Bronchial epithelial cell (primary cell): Measurements from ENCODE around the gene SMR3A. TPM values are rescaled to one million over a fixed set of nuclear protein-coding genes. Genes with fewer than 3 reads are reported as not detected.
A peak's percentile ranks its signal among the peaks of the same experiment; 100 is the strongest.

Source experiments
- DNase-seq: peaks from one replicate; pipeline ENCODE4 v3.0.0-alpha.2; 2010; ENCODE audit warnings: low read depth
- FAIRE-seq: peaks from 2 replicates; lab custom pipeline; 2011; peaks lifted over from hg19 to GRCh38; lab: Jason Lieb, UNC
- H3K27me3 ChIP-seq: 2 replicates; pipeline ENCODE4 v1.5.1; 2011; ENCODE audit warnings: low read length; ENCODE audit not compliant: control insufficient read depth, insufficient read depth
- H3K36me3 ChIP-seq: 2 replicates; pipeline ENCODE4 v1.5.1; 2011; ENCODE audit warnings: low read length; ENCODE audit not compliant: control insufficient read depth, insufficient read depth
- H3K4me3 ChIP-seq: 2 replicates; pipeline ENCODE4 v1.5.1; 2011; ENCODE audit warnings: mild to moderate bottlenecking, low read depth, low read length, control low read depth
- CTCF ChIP-seq: IDR thresholded peaks from 2 replicates; pipeline ENCODE4 v1.5.1; 2011; ENCODE audit warnings: mild to moderate bottlenecking, moderate library complexity, low read length, control low read depth, inconsistent platforms; ENCODE audit not compliant: insufficient read depth, severe bottlenecking
- total RNA-seq: library from RNA; depleted of rRNA; stranded (reverse); fragments of >200 nt; gene quantifications from 2 replicates; pipeline ENCODE4 v1.2.1, GENCODE V29; 2014

SMR3A gene
- not detected in 2 replicates for total RNA-seq

GRCh38 chr4:70360460-70360859, at the start of gene SMR3A:
TSS of gene SMR3A (plus strand) at chr4:70360760. CDS start at chr4:70362116, 1,356 bp downstream.
- no peak for FAIRE-seq
- H3K36me3 ChIP-seq: no peaks in the 10 kb centered on the region
- TF ChIP-seq CTCF: no peak
- H3K27me3 ChIP-seq: no peaks in the 10 kb centered on the region
- DNase-seq: no peak
- H3K4me3 ChIP-seq: no peak within 1 kb of the TSS

- H3K4me3 ChIP-seq: no peak overlapping the region
Observed at GRCh38 chr4:70313736-70314135, 46.8 kb upstream of the SMR3A start.

GRCh38 chr4:70315928-70316327, 44.6 kb upstream of the SMR3A start:
- FAIRE-seq: no peak
- no peaks in the 10 kb centered on the region for H3K36me3 ChIP-seq
- peak; percentile 3 for TF ChIP-seq CTCF
- peak; percentile 3 for DNase-seq
- H3K4me3 ChIP-seq: no peak overlapping the region
- no peaks in the 10 kb centered on the region for H3K27me3 ChIP-seq

More at GRCh38 chr4:70313736-70314135, 46.8 kb upstream of the SMR3A start:
- no peak for FAIRE-seq
- no peak for DNase-seq
- TF ChIP-seq CTCF: no peak
- Histone ChIP-seq H3K36me3 (no peaks in the 10 kb centered on the region), H3K27me3 (no peaks in the 10 kb centered on the region)

- DNase-seq (no peak), FAIRE-seq (no peak)
- no peak for TF ChIP-seq CTCF
- H3K36me3 ChIP-seq: no peaks in the 10 kb centered on the region
- H3K4me3 ChIP-seq: no peak overlapping the region
- no peaks in the 10 kb centered on the region for H3K27me3 ChIP-seq
Observed at GRCh38 chr4:70326052-70326451, 34.5 kb upstream of the SMR3A start.

GRCh38 chr4:70334681-70335080, 25.9 kb upstream of the SMR3A start, which contains the start of gene CABS1:
TSS of gene CABS1 (plus strand) at chr4:70334981. CDS start at chr4:70335040, 59 bp downstream.
- FAIRE-seq (no peak), DNase-seq (no peak)
- no peaks in the 10 kb centered on the region for H3K27me3 ChIP-seq
- H3K36me3 ChIP-seq: no peaks in the 10 kb centered on the region
- no peak within 1 kb of the TSS for H3K4me3 ChIP-seq
- TF ChIP-seq CTCF: no peak

GRCh38 chr4:70336043-70336442, 24.5 kb upstream of the SMR3A start:
- no peak for FAIRE-seq

More at GRCh38 chr4:70336043-70336442, 24.5 kb upstream of the SMR3A start:
- no peak for TF ChIP-seq CTCF
- no peak for DNase-seq
- H3K4me3 ChIP-seq: no peak overlapping the region
- no peaks in the 10 kb centered on the region for H3K27me3 ChIP-seq
- H3K36me3 ChIP-seq: no peaks in the 10 kb centered on the region
